ENCODE data around the gene SRGAP2B. TPM values are rescaled to one million over a fixed set of nuclear protein-coding genes. Genes with fewer than 3 reads are reported as not detected.
"Not testable (repeated sequence)": the region's sequence is repeated elsewhere in the genome, so short reads cannot be mapped to it uniquely, and the experiment has no call there.

The SRGAP2B gene
- total and polyA plus RNA-seq, 2 of the 4 experiments (the other 2 are of a cell fraction), result 15.9 to 50.7 TPM

- H3K27ac ChIP-seq (ENCODE audit: insufficient read depth, low read length); H3K4ac ChIP-seq (ENCODE audit: low read depth, low read length); H4K91ac ChIP-seq (ENCODE audit: insufficient read depth, low read depth, low read length); H2AK5ac ChIP-seq (ENCODE audit: low read depth, low read length); ATAC-seq (ENCODE audit: low read depth); H2AFZ ChIP-seq (replicated peaks; ENCODE audit: low read length, poor library complexity); H3K27me3 ChIP-seq (ENCODE audit: control insufficient read depth, insufficient read depth, low read length); H2AK9ac ChIP-seq (replicated peaks; ENCODE audit: low read depth, low read length, poor library complexity); POLR2A ChIA-PET (ENCODE audit: unreplicated experiment); H3K4me1 ChIP-seq (ENCODE audit: control insufficient read depth, insufficient read depth, low read length); CTCF ChIA-PET; H2BK20ac ChIP-seq (ENCODE audit: low read depth, low read length); H2BK120ac ChIP-seq (ENCODE audit: low read depth, low read length); H4K5ac ChIP-seq (ENCODE audit: low read depth, low read length); H3K9ac ChIP-seq (ENCODE audit: low read depth, low read length); H3K18ac ChIP-seq (ENCODE audit: low read depth, low read length); H2BK5ac ChIP-seq (ENCODE audit: low read depth, low read length, poor library complexity, severe bottlenecking); H3K9me3 ChIP-seq (ENCODE audit: control insufficient read depth, insufficient read depth, low read length); intact Hi-C loops (cut with micrococcal nuclease); in situ Hi-C loops (cut with MboI; ENCODE audit: low sequenced_read_pairs); H3K4me2 ChIP-seq (ENCODE audit: low read depth, low read length); H3K23ac ChIP-seq (ENCODE audit: low read depth, low read length); H2BK15ac ChIP-seq (ENCODE audit: low read depth, low read length); H3K4me3 ChIP-seq (ENCODE audit: insufficient read depth, low read depth, low read length); H3K56ac ChIP-seq (ENCODE audit: extremely low read depth, insufficient read depth, low read length); H3K14ac ChIP-seq (replicated peaks; ENCODE audit: low read depth, low read length); H3K79me1 ChIP-seq (ENCODE audit: low read depth in 1 of 2, low read length in 2 of 2); dilution Hi-C loops (cut with HindIII; ENCODE audit: low sequenced_read_pairs, unreplicated experiment); H3K9me1 ChIP-seq (ENCODE audit: insufficient read depth, low read length); H4K20me1 ChIP-seq (ENCODE audit: insufficient read depth, low read length); H4K8ac ChIP-seq (ENCODE audit: low read depth in 2 of 2, low read length in 2 of 2); BruUV-seq (replicated peaks); DNase-seq; H3K36me3 ChIP-seq (ENCODE audit: control insufficient read depth, insufficient read depth, low read length): not testable (repeated sequence)
- no CpG with 5 or more reads among the region's 6 CpGs for WGBS, 2 experiments (ENCODE audit: extremely low coverage in 2 of 2, insufficient read length in 1 of 2)
Measured at GRCh38 chr1:144930085-144930777, 164.9 kb downstream of the SRGAP2B start.

GRCh38 chr1:144927292-144927691, 167.8 kb downstream of the SRGAP2B start:
- H3K36me3 ChIP-seq (ENCODE audit: control insufficient read depth, insufficient read depth, low read length); H3K9ac ChIP-seq (ENCODE audit: low read depth, low read length); H3K27ac ChIP-seq (ENCODE audit: insufficient read depth, low read length); H3K9me1 ChIP-seq (ENCODE audit: insufficient read depth, low read length); H4K8ac ChIP-seq (ENCODE audit: low read depth in 2 of 2, low read length in 2 of 2); in situ Hi-C loops (cut with MboI; ENCODE audit: low sequenced_read_pairs); H3K4me2 ChIP-seq (ENCODE audit: low read depth, low read length); dilution Hi-C loops (cut with HindIII; ENCODE audit: low sequenced_read_pairs, unreplicated experiment); H2BK20ac ChIP-seq (ENCODE audit: low read depth, low read length); H2BK5ac ChIP-seq (ENCODE audit: low read depth, low read length, poor library complexity, severe bottlenecking); H3K4me3 ChIP-seq (ENCODE audit: insufficient read depth, low read depth, low read length); H3K18ac ChIP-seq (ENCODE audit: low read depth, low read length); H2AK9ac ChIP-seq (replicated peaks; ENCODE audit: low read depth, low read length, poor library complexity); H4K20me1 ChIP-seq (ENCODE audit: insufficient read depth, low read length); H2AK5ac ChIP-seq (ENCODE audit: low read depth, low read length); H2BK120ac ChIP-seq (ENCODE audit: low read depth, low read length); intact Hi-C loops (cut with micrococcal nuclease); POLR2A ChIA-PET (ENCODE audit: unreplicated experiment); ATAC-seq (ENCODE audit: low read depth); H2AFZ ChIP-seq (replicated peaks; ENCODE audit: low read length, poor library complexity); CTCF ChIA-PET; H3K27me3 ChIP-seq (ENCODE audit: control insufficient read depth, insufficient read depth, low read length); H3K79me1 ChIP-seq (ENCODE audit: low read depth in 1 of 2, low read length in 2 of 2); H4K5ac ChIP-seq (ENCODE audit: low read depth, low read length); H3K23ac ChIP-seq (ENCODE audit: low read depth, low read length); H3K9me3 ChIP-seq (ENCODE audit: control insufficient read depth, insufficient read depth, low read length); H4K91ac ChIP-seq (ENCODE audit: insufficient read depth, low read depth, low read length); H3K4ac ChIP-seq (ENCODE audit: low read depth, low read length); H3K14ac ChIP-seq (replicated peaks; ENCODE audit: low read depth, low read length); H3K56ac ChIP-seq (ENCODE audit: extremely low read depth, insufficient read depth, low read length); H3K4me1 ChIP-seq (ENCODE audit: control insufficient read depth, insufficient read depth, low read length); BruUV-seq (replicated peaks); DNase-seq; H2BK15ac ChIP-seq (ENCODE audit: low read depth, low read length): not testable (repeated sequence)
- no CpG with 5 or more reads among the region's 1 CpG for WGBS, 2 experiments (ENCODE audit: extremely low coverage in 2 of 2, insufficient read length in 1 of 2)
